Colonic mucosa (tissue), 4 donors: ENCODE measurements around the gene TNIP1. TPM values are rescaled to one million over a fixed set of nuclear protein-coding genes. Genes with fewer than 3 reads are reported as not detected.

Experiments used
- DNase-seq: peaks from one replicate; pipeline ENCODE4 v3.0.0-alpha.2; 2020
- H3K27ac ChIP-seq: fragments of 200-600 bp; one replicate; pipeline ENCODE4 v1.8.0; 2021
- H3K27me3 ChIP-seq: fragments of 200-600 bp; one replicate; pipeline ENCODE4 v1.8.0; 2021
- H3K36me3 ChIP-seq: fragments of 200-600 bp; one replicate; pipeline ENCODE4 v1.8.0; 2021
- H3K4me1 ChIP-seq: fragments of 200-600 bp; one replicate; pipeline ENCODE4 v1.8.0; 2021; ENCODE audit warnings: mild to moderate bottlenecking
- H3K4me3 ChIP-seq: fragments of 200-600 bp; one replicate; pipeline ENCODE4 v1.8.0; 2021
- H3K9ac ChIP-seq, 2 donors: one replicate each; pipeline ENCODE4 v1.7.0; 2013; ENCODE audit warnings: control low read depth in 2 of 2, low read depth in 2 of 2, low read length in 2 of 2
- H3K9me3 ChIP-seq: fragments of 200-600 bp; one replicate; pipeline ENCODE4 v1.8.0; 2021
- CTCF ChIP-seq: fragments of 200-600 bp; IDR thresholded peaks from one replicate; pipeline ENCODE4 v1.8.0; 2022; ENCODE audit warnings: antibody characterized with exemption, mild to moderate bottlenecking
- intact Hi-C: fragments of 100-400 bp; cut with DNase I; formaldehyde crosslinking; loops from one replicate; pipeline ENCODE4 v1.14.1; 2022
- total RNA-seq, 2 donors: library from RNA; stranded (reverse); fragmentation: NEBNext Ultra II Directional in 1 of 2; extraction: Animal tissue kit (Norgen Biotek cat#: 25700) in 1 of 2; gene quantifications; one replicate each; pipeline ENCODE4 v1.2.1, GENCODE V29; 2021
- donor health status: healthy.
- donor health status: DM: no; HTN: no; CAD: no.
- donor health status: DM: no; HTN: no; CAD: no.

Gene TNIP1
- total RNA-seq, 2 donors from 2014 or later = 153 to 220 TPM

DNA sequence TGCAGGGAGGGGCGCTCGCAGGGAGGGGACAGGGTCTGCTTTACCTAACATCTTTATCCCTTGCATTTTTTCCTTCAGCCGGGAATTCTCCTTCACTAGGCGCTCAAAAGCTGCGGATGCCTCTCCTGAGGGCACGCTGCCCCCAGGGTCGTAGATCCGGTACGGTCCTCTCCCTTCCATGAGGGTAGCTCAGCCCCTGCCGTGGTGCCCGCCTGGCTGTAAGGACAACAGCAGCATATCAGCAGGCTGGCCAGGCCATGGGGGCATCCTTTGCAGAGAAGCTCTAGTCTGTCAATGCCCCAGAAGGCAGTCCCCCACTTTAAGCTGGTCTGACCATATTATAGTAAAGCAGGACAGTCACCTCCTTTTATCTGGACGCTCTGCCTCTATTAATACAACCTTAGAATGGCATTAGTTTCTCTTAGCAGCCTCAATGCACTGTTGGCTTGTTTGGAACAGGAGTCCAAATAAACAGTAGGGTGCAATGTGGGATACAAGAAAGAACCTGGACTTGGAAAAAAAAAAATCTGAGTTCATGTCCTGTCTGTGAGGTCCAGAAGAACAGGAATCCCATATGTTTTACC lies 15.8 kb downstream of the TNIP1 start:
- H3K4me1 ChIP-seq = peaks cover 22% of the 10 kb centered on the region
- H3K36me3 ChIP-seq = peaks cover 20% of the 10 kb centered on the region
- no peaks in the 10 kb centered on the region for H3K27me3 ChIP-seq
- no peak for TF ChIP-seq CTCF
- no peak overlapping the region for H3K4me3 ChIP-seq
- H3K9ac ChIP-seq = no peak overlapping the region
- no peak overlapping the region for H3K27ac ChIP-seq
- intact Hi-C loops = no loop called here
- DNase-seq = no peak
- no peaks in the 10 kb centered on the region for H3K9me3 ChIP-seq

DNA sequence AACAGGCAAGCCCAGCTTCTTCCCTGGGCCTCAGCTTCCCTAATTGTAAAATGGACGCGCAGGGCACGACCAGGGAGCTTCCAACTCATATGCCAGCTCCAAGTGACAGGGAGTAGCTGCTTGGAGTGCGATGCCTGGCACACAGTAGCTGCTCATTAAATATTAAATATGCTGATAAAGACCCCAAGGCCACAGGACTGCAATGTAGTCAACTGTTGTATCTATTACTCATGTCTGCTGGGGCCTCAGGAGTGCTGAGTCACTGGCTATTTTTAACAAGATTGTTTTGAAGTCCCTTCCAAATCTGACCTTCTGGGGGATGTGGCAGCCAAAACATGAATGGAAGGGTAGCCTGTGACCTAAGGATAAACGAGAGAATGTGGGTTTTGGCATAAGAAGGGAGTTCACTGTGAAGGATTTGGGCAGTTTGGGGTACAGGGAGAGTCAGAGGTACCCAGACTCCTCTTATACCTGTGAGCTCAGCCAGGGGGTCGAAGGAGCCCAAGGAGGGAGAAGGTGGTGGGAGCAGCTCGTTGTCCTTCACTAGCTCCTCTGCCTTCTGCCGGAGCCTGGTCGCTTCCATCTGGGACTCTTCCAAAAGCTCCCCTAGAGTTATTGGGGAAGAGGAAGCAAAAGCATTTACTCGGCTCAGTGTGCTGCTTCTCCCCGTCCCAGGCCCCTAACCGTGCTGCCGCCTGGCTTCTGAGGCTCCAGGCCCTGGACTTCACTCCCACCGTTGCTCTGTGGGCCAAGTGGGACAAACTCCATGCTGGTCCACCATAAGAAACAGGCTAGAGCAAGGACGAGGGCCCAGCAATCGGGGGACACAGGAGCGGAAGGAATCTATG lies 17.5 kb downstream of the TNIP1 start:
- Histone ChIP-seq H3K4me1 (peaks cover 15% of the 10 kb centered on the region), H3K9ac (peak overlapping the region in 1 of 2 donors; percentile 41), H3K9me3 (no peaks in the 10 kb centered on the region), H3K27ac (peak overlapping the region; percentile 39), H3K27me3 (no peaks in the 10 kb centered on the region), H3K36me3 (peaks cover 24% of the 10 kb centered on the region), H3K4me3 (no peak overlapping the region)
- intact Hi-C loops = no loop called here
- no peak for DNase-seq
- no peak for TF ChIP-seq CTCF

DNA sequence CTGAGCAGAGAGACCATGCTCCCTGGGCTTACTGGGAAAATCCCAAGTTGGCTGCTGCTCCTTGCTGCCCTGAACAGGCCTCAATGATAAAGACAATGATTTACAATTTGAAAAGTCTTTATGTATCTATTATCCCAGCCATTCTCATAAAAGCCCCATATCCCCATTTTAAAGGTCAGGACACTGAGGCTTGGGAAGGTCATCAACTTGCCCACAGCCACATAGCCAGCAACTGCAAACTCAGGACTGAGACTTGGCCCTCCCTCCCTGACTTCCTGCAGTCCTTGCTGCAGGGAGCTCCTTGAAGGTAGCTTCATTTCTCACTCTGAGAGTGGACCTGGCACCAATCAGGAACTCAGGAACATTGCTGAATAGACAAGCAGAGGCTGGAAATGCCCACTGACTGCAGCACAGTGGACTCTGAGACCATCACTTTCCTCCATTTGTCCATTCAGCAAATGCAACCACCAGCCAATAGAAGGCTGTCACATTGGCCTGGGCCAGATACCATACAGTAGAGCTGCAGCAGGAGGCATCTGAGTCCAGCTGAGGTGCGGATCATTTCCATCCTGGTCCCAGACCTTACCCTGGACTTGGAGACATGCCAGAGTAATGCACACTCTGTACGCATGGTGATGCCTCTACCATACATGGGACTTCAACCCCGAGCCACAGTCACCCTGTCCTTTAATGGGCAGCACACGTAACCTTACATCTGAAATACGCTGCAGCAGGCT lies 18.3 kb downstream of the TNIP1 start:
- Histone ChIP-seq H3K4me3 (no peak overlapping the region), H3K9ac (peak overlapping the region in 1 of 2 donors; percentile 37), H3K36me3 (peaks cover 27% of the 10 kb centered on the region), H3K27ac (peak overlapping the region; percentile 39), H3K27me3 (no peaks in the 10 kb centered on the region), H3K9me3 (no peaks in the 10 kb centered on the region), H3K4me1 (peaks cover 14% of the 10 kb centered on the region)
- intact Hi-C loops = no loop called here
- DNase-seq = no peak
- no peak for TF ChIP-seq CTCF

DNA sequence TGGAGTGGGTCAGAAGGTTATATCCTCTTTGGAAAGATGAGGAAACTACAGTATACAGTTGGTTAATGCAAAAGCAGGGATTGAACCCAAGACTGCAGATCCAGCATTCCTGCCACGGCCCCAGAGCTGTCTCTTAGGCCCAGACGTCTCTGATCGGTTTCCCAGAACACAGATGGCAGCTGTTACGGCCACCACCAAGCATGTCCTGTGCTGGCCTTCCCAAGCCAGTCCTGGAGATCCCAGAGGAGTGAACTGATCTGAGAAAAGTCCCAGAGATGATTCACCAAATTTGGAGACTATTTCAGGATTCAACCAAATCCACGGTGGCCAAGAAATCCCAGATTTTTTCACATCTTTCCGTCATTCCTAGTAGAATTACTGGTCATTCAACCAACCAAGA lies 20.1 kb downstream of the TNIP1 start:
- Histone ChIP-seq H3K9ac (no peak overlapping the region), H3K27me3 (no peaks in the 10 kb centered on the region), H3K4me1 (peaks cover 12% of the 10 kb centered on the region), H3K36me3 (peaks cover 33% of the 10 kb centered on the region), H3K27ac (no peak overlapping the region), H3K4me3 (no peak overlapping the region), H3K9me3 (no peaks in the 10 kb centered on the region)
- TF ChIP-seq CTCF = no peak
- intact Hi-C loops = no loop called here
- no peak for DNase-seq

- H3K9me3 ChIP-seq = no peaks in the 10 kb centered on the region
- no peaks in the 10 kb centered on the region for H3K27me3 ChIP-seq
- peaks cover 33% of the 10 kb centered on the region for H3K36me3 ChIP-seq
- H3K27ac ChIP-seq = peak overlapping the region; percentile 29
- no peak for DNase-seq
- H3K4me1 ChIP-seq = peaks cover 14% of the 10 kb centered on the region
- TF ChIP-seq CTCF = no peak
- intact Hi-C loops = no loop called here
- no peak overlapping the region for H3K9ac ChIP-seq
- no peak overlapping the region for H3K4me3 ChIP-seq
Observed at GRCh38 chr5:151058891-151059489, 21.8 kb downstream of the TNIP1 start.
